ENCODE data around the gene RAB11FIP4.
"Not testable (repeated sequence)": the region's sequence is repeated elsewhere in the genome, so short reads cannot be mapped to it uniquely, and the experiment has no call there.

The RAB11FIP4 gene

DNA sequence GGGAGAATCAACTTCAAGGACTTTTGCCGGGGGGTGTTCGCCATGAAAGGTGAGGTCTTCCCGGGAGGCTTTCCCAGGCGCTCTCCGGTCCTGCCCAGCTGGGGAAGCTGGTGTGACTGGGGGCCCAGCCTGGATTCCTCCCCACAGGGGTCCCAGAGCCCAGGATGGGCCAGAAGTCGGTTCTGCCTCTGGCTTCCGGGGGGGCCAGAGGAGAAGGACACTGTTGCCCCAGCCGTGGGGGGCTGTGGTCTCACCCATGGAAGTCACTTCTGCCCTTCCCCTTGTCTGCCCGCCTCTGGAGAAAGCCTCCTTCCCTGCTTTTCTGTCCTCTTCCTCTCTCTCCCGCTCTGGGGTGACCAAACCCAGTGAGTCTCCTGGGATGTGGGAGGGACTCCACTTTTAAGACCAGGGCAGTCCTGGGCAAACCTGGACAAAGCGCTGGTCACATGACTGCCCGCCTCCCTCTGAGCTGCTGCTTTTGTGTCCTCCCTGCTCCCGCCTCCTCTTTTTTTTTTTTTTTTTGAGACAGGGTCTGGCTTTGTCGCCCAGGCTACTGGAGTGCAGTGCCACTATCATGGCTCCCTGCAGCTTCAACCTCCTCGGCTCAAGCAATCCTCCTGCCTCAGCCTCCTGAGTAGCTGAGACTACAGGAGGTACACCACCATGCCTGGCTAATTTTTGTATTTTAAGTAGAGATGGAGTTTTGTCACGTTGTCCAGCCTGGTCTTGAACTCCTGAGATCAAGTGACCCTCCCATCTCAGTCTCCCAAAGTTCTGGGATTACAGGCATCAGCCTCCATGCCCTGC is 40.6 kb downstream of the RAB11FIP4 start:
- no peak for DNase-seq (ENCODE audit: low read depth in 1 of 2, low spot score in 1 of 2)

GRCh38 chr17:31433091-31433790 is 41.8 kb downstream of the RAB11FIP4 start:
- DNase-seq (ENCODE audit: low read depth in 1 of 2, low spot score in 1 of 2): peak in 1 of 2 donors; percentile 10

- no peak for DNase-seq (ENCODE audit: low read depth in 1 of 2, low spot score in 1 of 2)
Observed at GRCh38 chr17:31433811-31434726, 42.6 kb downstream of the RAB11FIP4 start.

DNA sequence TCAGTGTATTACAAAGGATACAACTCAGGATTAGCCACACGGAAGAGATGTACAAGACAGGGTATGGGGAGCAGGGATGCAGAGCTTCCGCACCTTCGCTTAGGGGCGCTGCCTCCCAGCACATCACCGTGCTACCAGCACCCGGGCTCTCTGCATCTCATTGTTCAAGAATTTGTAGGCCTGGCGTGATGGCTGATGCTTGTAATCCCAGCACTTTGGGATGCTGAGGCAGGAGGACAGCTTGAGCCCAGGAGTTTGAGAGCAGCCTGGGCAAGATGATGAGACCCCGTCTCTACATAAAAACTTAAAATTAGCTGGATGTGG is 43.2 kb downstream of the RAB11FIP4 start:
- DNase-seq (ENCODE audit: low read depth in 1 of 2, low spot score in 1 of 2): no peak

GRCh38 chr17:31435581-31435980 is 44.1 kb downstream of the RAB11FIP4 start:
- no peak for DNase-seq (ENCODE audit: low read depth in 1 of 2, low spot score in 1 of 2)

DNA sequence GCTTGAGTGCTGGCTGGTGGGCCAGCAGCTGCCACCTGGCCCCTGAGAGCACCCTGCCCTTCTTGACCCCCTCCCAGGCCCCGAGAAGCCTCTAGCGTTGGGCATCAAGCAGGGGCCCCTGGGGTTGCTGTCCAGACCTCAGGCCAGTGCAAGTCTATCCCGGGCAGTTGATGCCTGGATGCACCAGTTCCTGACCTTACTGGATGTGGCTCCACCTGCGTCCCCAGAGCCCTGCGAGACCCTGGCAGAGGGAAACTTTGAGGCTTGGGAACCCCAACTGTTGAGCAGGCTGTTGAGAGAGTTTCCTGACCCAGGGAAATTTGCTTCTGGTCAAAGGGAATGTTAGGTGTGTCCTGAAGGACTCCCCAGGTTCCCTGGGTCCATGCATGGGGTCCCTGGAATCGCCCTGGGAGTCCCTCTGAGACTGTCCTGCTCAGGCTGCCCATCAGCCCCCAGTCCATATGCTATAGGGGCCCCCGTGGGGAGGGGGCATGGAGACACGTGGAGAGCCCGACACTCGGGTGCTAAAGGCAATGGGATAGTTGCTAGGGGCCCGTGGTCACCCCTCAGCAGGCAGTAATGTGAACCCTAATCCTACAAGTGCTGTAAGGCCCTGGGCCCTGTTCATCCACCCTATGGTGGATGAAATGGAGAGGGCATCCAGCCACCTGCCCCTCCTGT is 46.4 kb downstream of the RAB11FIP4 start:
- no peak for DNase-seq (ENCODE audit: low read depth in 1 of 2, low spot score in 1 of 2)

DNA sequence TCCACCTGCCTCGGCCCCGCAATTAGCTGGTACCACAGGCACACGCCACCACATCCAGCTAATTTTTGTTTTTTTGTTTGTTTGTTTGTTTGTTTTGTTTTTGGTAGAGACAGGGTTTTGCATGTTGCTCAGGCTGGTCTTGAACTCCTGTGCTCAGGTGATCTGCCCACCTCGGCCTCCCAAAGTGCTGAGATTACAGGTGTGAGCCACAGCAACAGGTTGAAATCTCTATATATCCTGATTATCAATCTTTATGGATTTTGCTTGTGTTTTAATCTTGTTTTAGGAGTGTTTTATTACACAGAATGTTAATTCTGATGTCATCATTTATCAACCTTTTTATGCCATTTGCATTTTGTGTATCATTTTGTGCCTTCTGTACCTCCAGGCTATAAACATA is 48.2 kb downstream of the RAB11FIP4 start:
- no peak for DNase-seq (ENCODE audit: low read depth in 1 of 2, low spot score in 1 of 2)

- no peak for DNase-seq (ENCODE audit: low read depth in 1 of 2, low spot score in 1 of 2)
Observed at GRCh38 chr17:31442276-31442675, 50.8 kb downstream of the RAB11FIP4 start.

DNA sequence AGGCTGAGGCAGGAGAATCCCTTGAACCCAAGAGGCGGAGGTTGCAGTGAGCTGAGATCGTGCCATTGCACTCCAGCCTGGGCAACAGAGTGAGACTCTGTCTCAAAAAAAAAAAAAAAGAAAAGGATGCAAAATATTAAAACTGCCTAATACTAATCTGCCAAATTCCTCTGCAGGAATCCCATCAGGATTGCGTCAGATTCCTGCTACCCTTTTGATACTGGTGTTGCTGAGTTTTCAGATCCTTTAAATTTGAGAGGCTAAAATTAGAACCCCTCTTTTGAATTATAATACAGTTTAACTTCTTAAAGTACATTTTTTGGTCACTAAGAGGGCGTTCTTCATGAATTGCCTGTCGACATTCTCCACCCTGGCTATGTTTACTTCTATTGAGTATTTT is 51.4 kb downstream of the RAB11FIP4 start:
- not testable (repeated sequence) for DNase-seq (ENCODE audit: low read depth in 1 of 2, low spot score in 1 of 2)

DNA sequence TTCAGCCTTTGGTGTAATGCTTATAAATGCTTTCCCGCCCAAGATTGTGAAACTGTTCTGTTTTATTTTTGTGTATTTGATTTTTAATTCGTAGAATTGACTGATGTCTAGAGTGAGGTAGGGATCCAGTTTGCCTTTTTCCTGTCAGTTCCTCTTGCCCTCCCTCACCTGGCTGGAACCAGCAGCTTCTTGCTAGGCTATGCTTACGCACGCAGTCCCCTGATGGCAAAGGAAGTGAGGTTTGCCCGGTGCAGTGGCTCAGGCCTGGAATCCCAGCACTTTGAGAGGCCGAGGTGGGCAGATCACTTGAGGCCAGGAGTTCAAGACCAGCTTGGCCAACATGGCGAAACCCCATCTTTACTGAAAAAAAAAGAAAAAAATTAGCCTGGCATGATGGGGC is 51.9 kb downstream of the RAB11FIP4 start:
- no peak for DNase-seq (ENCODE audit: low read depth in 1 of 2, low spot score in 1 of 2)

- no peak for DNase-seq (ENCODE audit: low read depth in 1 of 2, low spot score in 1 of 2)
Observed at GRCh38 chr17:31444026-31444425, 52.6 kb downstream of the RAB11FIP4 start.

- no peak for DNase-seq (ENCODE audit: low read depth in 1 of 2, low spot score in 1 of 2)
Observed at GRCh38 chr17:31446195-31446967, 54.9 kb downstream of the RAB11FIP4 start.

GRCh38 chr17:31448467-31449077 is 57.1 kb downstream of the RAB11FIP4 start:
- DNase-seq (ENCODE audit: low read depth in 1 of 2, low spot score in 1 of 2): no peak

- no peak for DNase-seq (ENCODE audit: low read depth in 1 of 2, low spot score in 1 of 2)
Observed at GRCh38 chr17:31449111-31449510, 57.6 kb downstream of the RAB11FIP4 start.

- DNase-seq (ENCODE audit: low read depth in 1 of 2, low spot score in 1 of 2): no peak
Observed at GRCh38 chr17:31449746-31450145, 58.3 kb downstream of the RAB11FIP4 start.

DNA sequence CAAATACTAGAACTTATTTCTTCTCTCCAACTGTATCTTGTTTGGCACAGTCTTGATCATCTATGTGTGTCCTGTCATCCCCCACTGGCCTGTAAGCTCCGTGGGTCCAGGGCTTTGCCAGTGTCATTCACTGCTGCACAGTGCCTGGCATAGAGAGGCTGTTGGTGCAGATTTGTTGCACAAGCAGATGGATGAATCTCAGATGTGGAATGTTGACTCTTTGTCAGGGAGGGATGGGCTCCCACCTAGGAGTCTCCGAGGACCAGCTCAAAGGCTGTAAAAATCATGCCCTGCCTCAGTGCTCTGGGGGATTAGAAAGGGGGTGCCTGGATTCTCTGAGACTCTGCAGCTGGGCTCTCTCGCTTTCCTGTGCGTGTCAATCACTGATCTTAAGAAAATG is 60.6 kb downstream of the RAB11FIP4 start:
- DNase-seq (ENCODE audit: low read depth in 1 of 2, low spot score in 1 of 2): no peak

DNA sequence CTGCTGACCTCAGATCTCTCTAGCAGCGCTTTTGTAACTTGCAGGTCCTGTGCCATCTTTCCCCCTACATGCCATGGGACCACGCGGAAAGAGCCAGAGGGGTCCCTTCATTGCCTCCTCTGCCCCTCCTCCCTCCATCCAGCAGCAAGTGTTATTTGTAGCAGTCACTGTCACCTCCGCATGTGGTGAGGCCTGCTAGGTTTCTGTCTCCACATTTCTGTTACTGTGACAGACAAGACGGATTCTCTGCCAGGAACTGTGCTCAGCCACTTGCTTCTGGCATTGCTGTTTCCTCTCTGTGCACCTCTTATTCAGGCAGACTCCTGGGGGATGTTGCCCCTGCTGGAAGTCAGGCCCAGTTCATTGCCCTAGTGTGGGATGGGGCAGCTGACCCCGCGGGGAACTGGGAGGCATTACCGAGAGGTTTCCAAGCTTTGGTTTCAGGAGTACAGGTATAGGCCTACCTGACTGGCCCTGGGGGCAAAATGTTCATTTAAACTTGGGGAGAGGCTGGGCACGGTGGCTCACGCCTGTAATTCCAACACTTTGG is 61.2 kb downstream of the RAB11FIP4 start:
- no peak for DNase-seq (ENCODE audit: low read depth in 1 of 2, low spot score in 1 of 2)

DNA sequence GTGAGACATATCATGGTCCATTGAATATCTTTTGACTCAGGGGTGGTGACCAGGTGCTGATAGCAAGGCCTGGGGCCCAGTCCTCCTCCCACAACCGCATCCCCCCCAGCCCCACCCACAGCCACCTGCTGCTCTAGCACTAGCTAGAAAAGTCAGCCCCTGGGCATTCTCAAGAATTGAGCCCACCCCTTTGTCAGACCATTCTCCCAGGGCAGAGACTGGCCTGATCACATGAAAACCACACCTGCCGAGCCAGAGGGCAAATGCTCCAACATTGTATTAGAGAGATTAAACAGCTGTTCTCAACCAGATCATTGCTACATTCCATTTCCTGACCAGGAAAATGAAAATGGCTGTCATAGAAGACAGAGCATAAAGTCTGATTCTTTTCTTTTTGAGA is 62.4 kb downstream of the RAB11FIP4 start:
- DNase-seq (ENCODE audit: low read depth in 1 of 2, low spot score in 1 of 2): no peak

DNA sequence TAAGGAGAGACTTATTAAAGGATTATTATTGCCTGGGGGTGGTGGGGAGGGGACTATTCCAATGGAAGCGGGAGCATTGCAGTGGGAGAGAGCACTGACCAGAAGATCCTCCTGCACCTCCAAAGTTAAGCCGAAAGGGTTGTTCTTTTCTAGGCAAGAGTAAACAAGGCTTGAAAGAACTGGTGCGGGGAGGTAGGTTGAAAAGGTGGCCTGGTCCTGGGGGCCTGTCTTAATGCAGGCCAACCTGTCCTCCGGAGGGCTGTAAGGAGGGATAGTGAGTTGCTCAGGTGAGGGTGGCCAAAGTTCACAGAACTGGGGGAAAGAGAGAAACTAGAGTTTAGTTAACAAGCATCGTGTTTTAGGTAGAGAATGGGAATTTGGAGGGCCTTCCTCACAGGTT is 65.3 kb downstream of the RAB11FIP4 start:
- no peak for DNase-seq (ENCODE audit: low read depth in 1 of 2, low spot score in 1 of 2)
